Activated naive CD8-positive, alpha-beta T cell treated with anti-CD3 and anti-CD28 coated beads for 36 hours (primary cell): Measurements from ENCODE around the gene HK3. TPM values are rescaled to one million over a fixed set of nuclear protein-coding genes. Genes with fewer than 3 reads are reported as not detected.
A peak's percentile ranks its signal among the peaks of the same experiment; 100 is the strongest.

ENCODE experiments used
- DNase-seq: peaks from one replicate; pipeline ENCODE4 v3.0.0; 2021
- H3K27ac Mint-ChIP-seq: one replicate; pipeline ENCODE4 v1.8.0; 2022; ENCODE audit warnings: mild to moderate bottlenecking, moderate library complexity, mixed read lengths
- H3K27me3 Mint-ChIP-seq: one replicate; pipeline ENCODE4 v1.8.0; 2022; ENCODE audit warnings: mild to moderate bottlenecking, mixed read lengths
- H3K36me3 Mint-ChIP-seq: one replicate; pipeline ENCODE4 v1.8.0; 2021; ENCODE audit warnings: mild to moderate bottlenecking, mixed read lengths
- H3K4me1 Mint-ChIP-seq: one replicate; pipeline ENCODE4 v1.8.0; 2021; ENCODE audit warnings: mixed read lengths
- H3K4me3 Mint-ChIP-seq: one replicate; pipeline ENCODE4 v1.8.0; 2022; ENCODE audit warnings: mild to moderate bottlenecking, moderate library complexity, mixed read lengths
- H3K9me3 Mint-ChIP-seq: one replicate; pipeline ENCODE4 v1.8.0; 2022; ENCODE audit warnings: mixed read lengths
- total RNA-seq, 2 experiments: library from RNA; stranded (reverse); gene quantifications; one replicate each; pipeline ENCODE4 v1.2.3, GENCODE V29; 2021

Gene HK3
- total RNA-seq, 2 experiments from 2014 or later: not detected

GRCh38 chr5:176844281-176844680 is 54.9 kb downstream of the HK3 start:
- Mint-ChIP-seq H3K27me3 (peaks cover 50% of the 10 kb centered on the region), H3K4me3 (no peak overlapping the region), H3K27ac (no peak overlapping the region), H3K36me3 (no peaks in the 10 kb centered on the region), H3K4me1 (peaks cover 3% of the 10 kb centered on the region), H3K9me3 (no peaks in the 10 kb centered on the region)
- no peak for DNase-seq

- no peak overlapping the region for H3K27ac Mint-ChIP-seq
- peaks cover 3% of the 10 kb centered on the region for H3K4me1 Mint-ChIP-seq
- H3K36me3 Mint-ChIP-seq: no peaks in the 10 kb centered on the region
- DNase-seq: no peak
- H3K9me3 Mint-ChIP-seq: no peaks in the 10 kb centered on the region
- no peak overlapping the region for H3K4me3 Mint-ChIP-seq
- peaks cover 50% of the 10 kb centered on the region for H3K27me3 Mint-ChIP-seq
These were observed 55.5 kb downstream of the HK3 start for GRCh38 chr5:176843673-176844072.

GRCh38 chr5:176837707-176838115 is 61.4 kb downstream of the HK3 start:
- H3K4me3 Mint-ChIP-seq: no peak overlapping the region
- peak; percentile 82 for DNase-seq
- no peaks in the 10 kb centered on the region for H3K4me1 Mint-ChIP-seq
- H3K27ac Mint-ChIP-seq: no peak overlapping the region
- H3K27me3 Mint-ChIP-seq: peaks cover 48% of the 10 kb centered on the region
- H3K9me3 Mint-ChIP-seq: no peaks in the 10 kb centered on the region
- H3K36me3 Mint-ChIP-seq: no peaks in the 10 kb centered on the region

DNA sequence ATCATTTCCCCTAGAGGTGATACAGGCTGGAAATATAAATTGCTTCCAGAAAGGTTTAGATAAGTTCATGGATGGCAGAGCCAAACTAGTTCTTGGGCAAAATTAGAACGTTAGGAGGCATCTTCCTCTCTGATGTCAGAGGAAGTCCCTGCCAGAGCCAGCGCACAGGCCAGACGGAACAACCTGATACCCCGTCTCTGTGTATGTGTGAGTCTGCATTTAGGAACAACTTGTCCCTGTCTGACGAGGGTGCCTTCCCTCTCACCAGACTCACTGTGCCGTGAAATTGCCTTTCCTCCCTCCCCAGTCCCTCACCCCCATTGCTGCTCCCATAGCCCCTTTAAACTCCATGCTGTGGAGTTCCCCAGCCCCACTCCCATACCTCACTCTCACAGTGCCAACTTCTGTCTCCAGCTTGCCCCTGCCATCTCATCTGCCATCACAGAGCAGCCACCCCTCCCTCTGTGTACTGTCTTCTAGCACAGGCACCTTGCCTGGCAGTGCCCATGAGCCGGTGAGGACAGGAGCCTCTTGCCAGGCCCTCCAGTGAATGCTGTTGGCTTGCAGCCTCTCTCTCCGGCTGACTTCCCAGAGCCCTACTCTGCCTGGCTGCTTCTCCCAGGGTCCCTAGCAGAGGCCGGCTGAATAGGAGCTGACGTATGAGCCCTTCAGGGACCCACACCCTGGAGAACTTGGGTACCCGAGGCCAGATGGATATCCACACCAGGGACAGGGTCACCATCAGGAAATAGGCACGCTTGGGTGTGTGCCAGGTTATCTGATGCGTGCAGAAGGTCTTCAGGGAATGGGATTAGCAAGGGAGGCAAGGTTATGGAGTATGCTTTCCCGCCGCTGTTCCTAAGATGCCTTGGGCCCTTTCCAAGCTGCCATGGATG is 62.1 kb downstream of the HK3 start:
- Mint-ChIP-seq H3K9me3 (no peaks in the 10 kb centered on the region), H3K36me3 (no peaks in the 10 kb centered on the region), H3K4me1 (no peaks in the 10 kb centered on the region), H3K4me3 (no peak overlapping the region), H3K27ac (no peak overlapping the region), H3K27me3 (peaks cover 50% of the 10 kb centered on the region)
- DNase-seq: no peak

DNA sequence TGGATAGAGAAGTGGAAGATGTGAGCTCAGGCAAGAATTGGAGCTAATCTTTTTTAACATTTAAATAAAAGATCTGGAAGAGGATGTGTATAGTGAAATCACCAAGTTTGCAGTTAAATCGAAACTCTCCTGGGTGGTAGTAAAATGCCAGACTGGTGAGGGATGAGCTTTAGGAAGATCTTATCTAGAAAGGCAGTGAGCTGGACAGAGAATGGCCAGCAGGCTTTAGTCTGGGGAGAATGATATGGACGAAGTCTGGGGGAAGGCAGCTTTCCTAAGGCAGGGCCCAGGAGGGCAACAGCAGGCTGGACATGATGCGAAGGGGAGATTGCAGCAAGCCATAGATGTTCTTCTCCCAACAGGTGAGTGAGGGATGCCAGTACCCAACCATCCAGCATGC is 63.2 kb downstream of the HK3 start:
- DNase-seq: no peak
- no peak overlapping the region for H3K4me3 Mint-ChIP-seq
- H3K27ac Mint-ChIP-seq: no peak overlapping the region
- peaks cover 45% of the 10 kb centered on the region for H3K27me3 Mint-ChIP-seq
- H3K36me3 Mint-ChIP-seq: no peaks in the 10 kb centered on the region
- H3K9me3 Mint-ChIP-seq: no peaks in the 10 kb centered on the region
- H3K4me1 Mint-ChIP-seq: no peaks in the 10 kb centered on the region

DNA sequence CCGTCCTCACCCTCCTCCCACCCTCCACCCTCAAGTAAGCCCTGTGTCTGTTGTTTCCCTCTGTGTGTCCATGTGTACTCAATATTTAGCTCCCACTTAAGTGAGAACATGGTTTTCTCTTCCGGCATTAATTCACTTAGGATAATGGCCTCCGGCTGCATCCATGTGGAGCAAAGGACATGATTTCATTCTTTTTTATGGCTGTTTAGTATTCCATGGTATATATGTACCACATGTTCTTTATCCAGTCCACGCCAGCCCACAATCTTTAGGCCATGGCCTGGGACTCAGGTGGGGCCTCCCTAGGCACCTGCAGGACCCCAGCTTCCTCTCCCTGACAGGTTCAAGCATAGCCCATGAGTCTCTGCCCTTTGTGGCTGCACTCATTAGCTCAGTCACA is 65.9 kb downstream of the HK3 start:
- Mint-ChIP-seq H3K9me3 (no peaks in the 10 kb centered on the region), H3K4me1 (no peaks in the 10 kb centered on the region), H3K27ac (no peak overlapping the region), H3K27me3 (peaks cover 46% of the 10 kb centered on the region), H3K36me3 (no peaks in the 10 kb centered on the region), H3K4me3 (no peak overlapping the region)
- no peak for DNase-seq

GRCh38 chr5:176832162-176832561 is 67.0 kb downstream of the HK3 start:
- Mint-ChIP-seq H3K36me3 (no peaks in the 10 kb centered on the region), H3K27me3 (peaks cover 46% of the 10 kb centered on the region), H3K4me1 (no peaks in the 10 kb centered on the region), H3K9me3 (no peaks in the 10 kb centered on the region), H3K4me3 (no peak overlapping the region), H3K27ac (no peak overlapping the region)
- no peak for DNase-seq

DNA sequence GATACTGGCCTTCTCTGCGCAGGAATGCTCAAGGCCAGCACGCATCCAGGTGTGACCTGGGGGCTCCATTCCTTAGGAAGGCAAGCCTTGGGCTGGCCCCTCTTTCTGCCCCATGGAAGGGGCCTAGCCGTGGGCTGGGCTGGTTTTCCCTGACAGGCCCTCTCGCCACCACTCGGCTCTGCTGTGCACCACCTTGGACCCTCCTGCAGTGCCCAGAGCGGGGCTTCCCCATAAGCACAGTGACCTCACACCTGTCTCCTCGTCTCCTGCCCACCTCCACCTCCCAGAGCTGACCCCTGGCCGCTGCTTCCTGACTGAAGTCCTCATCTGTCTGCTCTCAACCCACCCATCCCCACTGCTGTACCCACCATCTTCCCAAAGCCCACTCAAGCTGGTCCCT is 67.7 kb downstream of the HK3 start:
- Mint-ChIP-seq H3K4me1 (no peaks in the 10 kb centered on the region), H3K4me3 (no peak overlapping the region), H3K9me3 (no peaks in the 10 kb centered on the region), H3K27ac (no peak overlapping the region), H3K27me3 (peaks cover 46% of the 10 kb centered on the region), H3K36me3 (no peaks in the 10 kb centered on the region)
- DNase-seq: no peak

DNA sequence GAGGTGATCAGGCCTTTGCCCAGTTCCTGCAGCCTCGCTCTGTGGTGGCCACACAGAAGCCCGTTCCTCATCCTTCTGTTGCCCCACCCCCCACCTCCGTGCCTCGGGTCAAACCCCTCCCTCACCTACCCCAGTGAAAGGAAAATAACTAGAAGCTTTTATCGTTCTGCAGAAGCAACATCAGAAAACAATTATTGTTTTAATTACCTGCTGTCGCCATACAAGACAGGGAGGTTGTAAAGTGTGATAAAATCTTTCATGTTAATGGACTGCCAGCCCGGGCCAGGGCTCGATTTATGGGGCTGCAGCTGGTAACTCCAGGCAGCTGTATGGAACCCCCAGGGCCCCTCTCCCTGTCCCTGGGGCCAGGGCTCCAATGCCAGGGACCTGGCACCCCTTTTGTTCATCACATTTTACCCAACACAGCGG is 68.1 kb downstream of the HK3 start:
- Mint-ChIP-seq H3K36me3 (no peaks in the 10 kb centered on the region), H3K9me3 (no peaks in the 10 kb centered on the region), H3K27ac (no peak overlapping the region), H3K4me1 (no peaks in the 10 kb centered on the region), H3K27me3 (peaks cover 43% of the 10 kb centered on the region), H3K4me3 (no peak overlapping the region)
- no peak for DNase-seq

Other genes starting within 250 kb of the HK3 start
- not detected for gene UNC5A, start 88.8 kb downstream of the HK3 start, total RNA-seq
- gene UIMC1, start 107.4 kb upstream of the HK3 start, total RNA-seq: 10 to 100 TPM; 43.6 to 50.0 TPM
- 10 to 100 TPM; 16.7 to 18.2 TPM for gene ZNF346, start 123.3 kb upstream of the HK3 start, total RNA-seq
- gene FGFR4, start 187.6 kb upstream of the HK3 start, total RNA-seq: 1 to 10 TPM; 1.4 to 1.5 TPM
- 10 to 100 TPM; 64.0 to 66.4 TPM for gene NSD1, start 234.4 kb upstream of the HK3 start, total RNA-seq